ENCODE measurements around the gene NT5DC1.

GRCh38 chr6:116189472-116189871 is 88.8 kb downstream of the NT5DC1 start:
- TF ChIP-seq CTCF (conservative IDR thresholded peaks at IDR 0.05; ENCODE audit: low read depth in 2 of 2) (no peak), EZH2 (IDR thresholded peaks at IDR 0.05; ENCODE audit: low read depth, unreplicated experiment) (no peak)

All from GM23338 (cell line).